G401.6 (cell line): Measurements from ENCODE around the gene ADH4.
"Not testable (repeated sequence)": the region's sequence is repeated elsewhere in the genome, so short reads cannot be mapped to it uniquely, and the experiment has no call there.

Experiments used
- FAIRE-seq: peaks from 2 replicates; lab custom pipeline; 2012; peaks lifted over from hg19 to GRCh38; lab: Jason Lieb, UNC

ADH4 gene

DNA sequence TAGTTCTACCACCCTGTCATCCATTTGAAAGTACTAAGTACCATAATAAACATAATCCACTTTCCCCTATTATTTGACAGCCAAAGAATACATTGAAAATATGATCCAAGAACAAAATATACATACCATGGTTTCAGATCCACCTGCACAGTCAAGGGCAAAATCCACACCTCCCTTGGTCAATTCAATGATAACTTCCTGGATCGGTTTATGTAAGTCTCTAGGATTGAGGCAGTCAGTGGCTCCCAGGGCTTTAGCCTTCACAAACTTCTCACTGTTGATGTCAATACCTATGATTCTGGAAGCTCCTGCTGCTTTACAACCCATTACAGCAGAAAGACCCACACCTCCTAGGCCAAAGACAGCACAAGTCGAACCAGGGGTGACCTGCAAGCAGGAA is 12.7 kb downstream of the ADH4 start:
- no peak for FAIRE-seq

DNA sequence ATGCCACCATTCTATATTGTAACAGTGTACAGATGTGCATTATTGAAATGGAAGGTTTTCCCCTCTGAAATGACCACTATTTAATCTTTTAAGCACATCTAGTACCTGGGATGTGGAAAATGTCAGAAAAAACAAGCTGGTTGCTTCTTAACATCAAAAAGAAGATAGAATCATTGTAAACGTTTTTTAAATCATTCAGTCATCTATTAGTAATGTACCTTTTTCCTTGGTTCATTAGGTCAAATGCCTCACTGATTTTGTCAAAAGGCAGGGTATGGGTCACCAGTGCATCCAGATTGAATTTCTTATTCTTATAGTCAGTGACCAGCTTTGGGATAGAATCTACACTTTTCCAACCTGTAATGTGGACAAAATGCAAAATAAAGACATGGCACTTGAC is 17.7 kb downstream of the ADH4 start:
- no peak for FAIRE-seq

DNA sequence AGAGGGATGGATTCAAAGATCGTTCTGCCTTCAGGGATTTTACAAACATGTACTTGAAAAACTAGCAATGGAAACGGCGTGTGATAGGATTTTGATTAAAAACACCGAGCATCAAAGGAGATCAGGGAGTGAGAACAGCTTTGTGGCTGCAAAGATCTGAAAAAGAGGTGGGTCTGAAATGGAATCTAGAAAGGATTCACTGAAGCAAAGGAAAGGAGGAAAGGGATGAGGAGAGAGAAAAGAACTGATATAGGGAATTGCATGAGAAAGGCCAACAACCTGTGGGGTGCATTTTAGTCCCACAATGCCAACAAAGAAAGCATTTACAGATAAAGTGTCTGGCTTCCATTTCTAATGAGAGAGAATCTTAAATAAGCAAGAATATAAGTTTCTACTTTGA is 23.1 kb downstream of the ADH4 start:
- FAIRE-seq: no peak

DNA sequence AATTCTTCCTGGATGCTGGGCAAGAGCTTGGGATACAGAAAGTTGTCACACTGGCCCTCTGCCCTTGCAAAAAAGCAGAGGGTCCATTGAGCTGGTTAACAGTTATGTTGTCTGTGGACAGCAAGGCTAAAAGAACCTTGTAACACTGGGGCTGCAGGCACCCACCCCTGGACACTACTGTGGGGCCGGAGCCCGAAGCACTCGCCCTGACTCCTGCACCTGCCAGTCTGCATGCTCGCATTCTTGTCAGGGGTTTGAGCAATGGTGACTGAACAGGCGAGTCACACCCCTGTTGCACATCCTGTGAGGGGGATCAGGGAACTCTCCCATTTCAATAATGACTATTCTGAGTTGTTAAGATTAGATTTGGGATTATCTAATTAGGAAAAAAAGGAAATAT is 23.6 kb downstream of the ADH4 start:
- FAIRE-seq: no peak

DNA sequence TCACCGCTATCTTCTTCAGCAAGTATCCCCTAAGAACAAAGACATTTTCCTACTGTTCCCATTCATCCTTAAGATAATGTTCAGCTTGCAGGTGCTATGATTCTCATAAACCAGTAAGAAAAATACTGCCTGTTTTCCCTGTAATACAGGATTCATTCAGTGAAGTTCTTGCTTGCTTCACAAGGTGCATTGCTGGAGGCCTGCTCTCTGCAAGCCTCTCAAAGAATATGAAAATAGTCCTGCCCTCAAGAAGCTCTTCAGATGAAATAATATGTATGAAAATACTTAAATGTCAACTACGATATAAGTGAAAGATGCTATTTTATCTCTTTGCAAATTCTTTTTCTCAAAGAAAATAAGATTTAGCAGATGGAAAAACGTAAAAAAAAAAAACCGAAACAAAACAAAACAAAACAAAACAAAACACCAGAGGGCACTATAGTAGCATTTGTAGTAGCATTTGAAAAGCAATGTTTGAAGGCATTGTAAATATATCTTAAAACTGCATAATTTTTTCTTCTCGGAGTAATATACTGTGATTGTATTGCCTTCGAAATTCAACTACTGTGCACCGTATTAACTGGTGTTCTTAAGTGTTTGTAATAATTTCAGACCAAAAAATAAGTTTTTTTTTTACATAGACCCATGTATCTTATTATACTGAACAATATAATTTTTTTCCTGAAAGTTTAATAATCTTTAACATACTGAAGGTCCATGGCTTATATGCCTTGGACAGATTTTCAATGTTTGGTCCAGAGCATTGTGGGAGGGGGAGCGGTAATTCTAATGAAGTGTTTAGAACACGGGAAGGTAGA is 26.0 kb downstream of the ADH4 start:
- peak; percentile 95 for FAIRE-seq

DNA sequence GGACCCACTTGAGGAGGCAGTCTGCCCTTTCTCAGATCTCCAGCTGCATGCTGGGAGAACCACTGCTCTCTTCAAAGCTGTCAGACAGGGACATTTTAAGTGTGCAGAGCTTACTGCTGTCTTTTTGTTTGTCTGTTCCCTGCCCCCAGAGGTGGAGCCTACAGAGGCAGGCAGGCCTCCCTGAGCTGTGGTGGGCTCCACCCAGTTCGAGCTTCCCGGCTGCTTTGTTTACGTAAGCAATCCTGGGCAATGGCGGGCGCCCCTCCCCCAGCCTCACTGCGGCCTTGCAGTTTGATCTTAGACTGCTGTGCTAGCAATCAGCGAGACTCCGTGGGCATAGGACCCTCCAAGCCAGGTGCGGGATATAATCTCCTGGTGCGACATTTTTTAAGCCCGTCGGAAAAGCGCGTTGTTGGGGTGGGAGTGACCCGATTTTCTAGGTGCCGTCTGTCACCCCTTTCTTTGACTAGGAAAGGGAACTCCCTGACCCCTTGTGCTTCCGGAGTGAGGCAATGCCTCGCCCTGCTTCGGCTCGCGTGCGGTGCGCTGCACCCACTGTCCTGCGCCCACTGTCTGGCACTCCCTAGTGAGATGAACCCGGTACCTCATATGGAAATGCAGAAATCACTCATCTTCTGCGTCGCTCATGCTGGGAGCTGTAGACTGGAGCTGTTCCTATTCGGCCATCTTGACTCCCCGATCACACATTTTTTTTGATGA is 26.8 kb downstream of the ADH4 start:
- FAIRE-seq: not testable (repeated sequence)

DNA sequence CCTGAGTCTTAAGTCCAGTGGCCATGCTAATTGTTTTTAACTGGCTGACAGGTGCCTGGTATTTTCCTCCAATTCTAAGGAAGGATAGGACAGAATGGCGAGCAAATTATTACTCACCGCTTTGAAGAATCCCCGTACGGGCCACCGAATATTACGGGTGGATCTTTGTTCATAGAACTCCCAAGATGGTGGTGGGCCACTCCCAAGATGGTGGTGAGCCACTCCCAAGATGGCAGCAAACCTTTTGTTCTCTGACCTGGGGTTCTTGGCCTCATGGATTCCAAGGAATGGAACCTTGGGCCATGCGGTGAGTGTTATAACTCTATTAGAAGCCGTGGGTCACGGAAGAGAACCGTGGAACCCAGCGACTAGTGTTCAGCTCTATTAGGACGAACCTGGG is 34.8 kb downstream of the ADH4 start:
- FAIRE-seq: not testable (repeated sequence)

DNA sequence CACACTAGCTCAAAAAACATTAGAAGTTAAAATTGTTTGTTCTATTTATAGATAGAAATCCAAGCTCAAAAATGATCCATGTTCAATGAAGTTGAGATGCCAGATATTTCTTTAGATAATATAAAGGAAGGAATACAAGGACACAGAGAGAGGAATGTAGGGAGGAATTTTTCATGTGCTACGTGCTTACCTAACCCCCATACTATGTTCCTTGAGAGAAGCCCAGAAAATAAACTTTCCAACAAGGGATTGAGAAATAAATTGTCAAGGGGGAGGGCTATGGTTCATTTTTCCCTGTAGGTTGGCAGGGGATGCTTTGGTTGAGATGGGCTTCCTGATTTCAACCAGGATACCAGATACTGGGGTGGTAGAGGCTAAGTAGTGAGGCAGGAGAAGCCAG is 39.9 kb downstream of the ADH4 start:
- no peak for FAIRE-seq

DNA sequence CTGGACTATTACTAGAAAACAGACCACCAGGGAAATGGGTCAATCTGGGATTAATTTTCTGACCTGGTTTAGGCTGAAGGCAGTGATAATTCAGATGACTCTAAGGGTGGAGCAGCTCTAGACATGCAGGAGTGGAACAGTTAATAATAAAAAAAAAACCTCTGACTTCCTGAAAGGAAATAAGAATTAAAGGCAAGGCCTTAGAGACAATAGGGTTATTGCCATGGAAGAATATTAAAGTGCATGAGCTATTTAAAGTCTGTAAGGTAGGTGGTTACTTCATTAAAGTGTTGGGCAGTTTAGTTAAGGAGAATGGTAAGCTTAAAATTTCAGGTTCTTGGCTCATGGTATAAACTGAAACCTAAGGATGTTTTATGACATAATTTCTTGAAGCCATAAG is 40.9 kb downstream of the ADH4 start:
- no peak for FAIRE-seq

DNA sequence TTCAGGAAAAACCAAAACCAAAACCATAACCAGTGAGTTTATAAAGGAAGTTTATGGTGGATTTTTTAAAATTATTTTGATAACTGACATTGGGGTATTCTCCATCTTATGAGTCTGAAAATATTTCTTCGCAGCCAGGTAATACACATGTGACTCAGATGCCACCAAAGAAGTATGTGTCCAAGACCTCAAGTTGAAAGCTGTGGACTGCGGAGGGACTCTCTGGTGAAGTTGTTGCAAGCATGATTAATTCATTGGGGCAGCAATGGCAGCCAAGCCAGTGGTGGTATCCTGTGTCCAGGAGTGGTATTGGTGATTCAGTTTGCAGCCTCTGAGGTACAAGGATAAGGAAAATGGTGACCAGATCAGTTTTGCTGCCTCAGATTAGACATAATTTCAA is 41.5 kb downstream of the ADH4 start:
- FAIRE-seq: no peak

DNA sequence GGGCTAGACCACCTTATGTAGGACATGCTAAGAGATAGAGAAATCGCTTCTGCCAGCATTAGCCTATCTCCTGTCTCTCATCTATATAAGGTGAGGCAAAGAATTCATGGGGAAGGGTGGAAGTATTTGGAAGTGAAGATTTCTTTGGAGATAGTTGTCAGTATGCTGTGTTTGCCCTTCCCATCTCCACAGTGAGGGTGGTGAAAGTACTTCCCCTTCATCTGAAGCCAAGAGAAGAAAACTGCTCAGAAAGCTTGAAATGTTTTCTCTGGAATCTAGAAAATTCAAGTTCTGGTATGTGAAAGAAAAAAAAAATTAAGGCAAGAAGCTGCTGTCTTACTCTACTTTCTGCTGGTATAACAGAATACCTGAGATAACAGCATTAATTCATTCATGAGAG is 43.2 kb downstream of the ADH4 start:
- FAIRE-seq: no peak

DNA sequence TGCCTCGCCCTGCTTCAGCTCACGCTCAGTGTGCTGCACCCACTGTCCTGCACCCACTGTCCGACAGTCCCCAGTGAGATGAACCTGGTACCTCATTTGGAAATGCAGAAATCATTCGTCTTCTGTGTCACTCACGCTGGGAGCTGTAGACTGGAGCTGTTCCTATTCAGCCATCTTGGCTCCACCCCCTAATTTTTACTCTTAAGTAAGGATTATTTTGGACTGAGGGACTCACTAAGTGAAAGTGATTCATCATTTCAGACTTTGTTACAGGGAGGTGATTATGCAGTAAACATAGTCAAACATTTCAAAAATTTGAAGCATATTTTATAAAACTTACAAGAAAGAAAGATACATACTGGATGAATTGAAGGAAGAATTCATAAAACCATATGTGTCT is 44.3 kb downstream of the ADH4 start:
- not testable (repeated sequence) for FAIRE-seq

DNA sequence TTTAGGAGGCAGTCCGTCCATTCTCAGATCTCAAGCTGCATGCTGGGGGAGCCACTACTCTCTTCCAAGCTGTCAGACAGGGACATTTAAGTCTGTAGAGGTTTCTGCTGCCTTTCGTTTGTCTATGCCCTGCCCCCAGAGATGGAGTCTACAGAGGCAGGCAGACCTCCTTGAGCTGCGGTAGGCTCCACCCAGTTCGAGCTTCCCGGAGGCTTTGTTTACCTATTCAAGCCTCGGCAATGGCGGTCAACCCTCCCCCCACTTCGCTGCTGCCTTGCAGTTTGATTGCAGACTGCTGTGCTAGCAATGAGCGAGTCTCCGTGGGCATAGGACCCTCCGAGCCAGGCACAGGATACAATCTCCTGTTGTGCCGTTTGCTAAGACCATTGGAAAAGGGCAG is 44.8 kb downstream of the ADH4 start:
- FAIRE-seq: no peak

DNA sequence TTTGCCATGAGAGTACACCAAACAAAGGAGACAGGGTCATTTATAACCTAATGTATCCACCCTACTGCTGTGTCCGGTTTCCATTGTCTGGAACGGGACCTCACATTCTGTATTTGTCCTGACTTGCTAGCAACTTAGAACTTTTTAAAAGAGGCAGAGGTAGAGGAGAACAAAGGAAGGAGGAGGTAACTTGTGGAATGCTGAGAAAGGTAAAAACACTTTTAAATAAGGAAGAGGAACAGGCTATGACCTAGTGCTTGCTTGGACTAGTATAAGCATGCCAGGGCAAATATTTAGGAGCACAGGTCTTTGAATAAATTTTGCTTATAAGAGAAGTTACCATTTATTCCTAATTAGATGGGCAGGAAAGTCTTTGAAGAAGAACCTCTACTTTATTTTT is 52.3 kb downstream of the ADH4 start:
- FAIRE-seq: not testable (repeated sequence)

DNA sequence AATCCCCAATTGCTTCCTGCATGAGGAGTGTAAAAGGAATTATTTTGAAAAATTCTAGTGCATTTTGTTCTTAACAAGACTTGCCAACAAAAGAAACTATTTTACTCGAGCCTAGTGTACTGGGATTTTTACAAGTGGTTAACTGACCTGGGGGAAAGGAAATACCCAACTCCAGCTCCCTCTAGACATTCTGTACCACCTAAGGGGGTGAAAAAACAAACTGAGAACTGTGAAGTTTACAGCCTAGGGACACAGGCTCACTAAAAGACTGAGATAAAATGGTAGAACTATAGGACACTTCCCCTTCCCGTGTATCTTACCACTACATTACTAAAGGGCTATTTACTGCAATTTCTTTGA is 52.9 kb downstream of the ADH4 start:
- FAIRE-seq: no peak

DNA sequence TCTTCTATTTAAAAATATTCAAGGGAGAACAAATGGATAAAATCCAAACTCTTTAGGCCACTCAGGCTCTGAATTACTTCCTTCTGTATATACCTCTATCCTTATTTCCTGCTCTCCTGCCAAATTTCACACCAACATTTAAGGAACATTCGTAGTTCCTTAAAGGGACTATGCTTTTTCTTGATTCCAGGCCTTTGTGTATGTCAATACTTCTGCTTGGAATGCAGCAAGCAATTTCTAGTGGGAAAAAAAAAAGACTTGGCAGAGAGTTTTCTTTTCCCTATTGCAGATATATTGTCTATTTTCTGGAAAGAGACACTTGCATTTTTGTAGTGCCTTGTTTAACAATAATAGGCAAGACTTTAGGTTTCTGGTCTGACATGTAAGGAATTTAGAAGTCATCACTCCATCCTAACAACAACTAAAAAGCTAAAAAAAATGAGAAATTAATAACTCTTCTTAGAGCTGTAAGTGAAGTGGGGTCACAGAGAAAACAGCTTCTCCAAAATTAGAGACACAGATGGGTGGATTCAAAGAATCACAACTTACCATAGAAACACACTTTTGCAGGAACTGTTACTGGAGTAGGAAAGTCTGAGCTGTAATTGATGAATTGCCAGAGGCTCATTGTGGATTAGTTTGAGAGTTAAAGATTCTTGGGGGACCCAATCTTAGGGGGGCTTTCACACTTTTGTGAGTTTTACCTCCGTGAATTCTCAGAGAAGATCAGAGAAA is 53.4 kb downstream of the ADH4 start:
- FAIRE-seq: no peak

DNA sequence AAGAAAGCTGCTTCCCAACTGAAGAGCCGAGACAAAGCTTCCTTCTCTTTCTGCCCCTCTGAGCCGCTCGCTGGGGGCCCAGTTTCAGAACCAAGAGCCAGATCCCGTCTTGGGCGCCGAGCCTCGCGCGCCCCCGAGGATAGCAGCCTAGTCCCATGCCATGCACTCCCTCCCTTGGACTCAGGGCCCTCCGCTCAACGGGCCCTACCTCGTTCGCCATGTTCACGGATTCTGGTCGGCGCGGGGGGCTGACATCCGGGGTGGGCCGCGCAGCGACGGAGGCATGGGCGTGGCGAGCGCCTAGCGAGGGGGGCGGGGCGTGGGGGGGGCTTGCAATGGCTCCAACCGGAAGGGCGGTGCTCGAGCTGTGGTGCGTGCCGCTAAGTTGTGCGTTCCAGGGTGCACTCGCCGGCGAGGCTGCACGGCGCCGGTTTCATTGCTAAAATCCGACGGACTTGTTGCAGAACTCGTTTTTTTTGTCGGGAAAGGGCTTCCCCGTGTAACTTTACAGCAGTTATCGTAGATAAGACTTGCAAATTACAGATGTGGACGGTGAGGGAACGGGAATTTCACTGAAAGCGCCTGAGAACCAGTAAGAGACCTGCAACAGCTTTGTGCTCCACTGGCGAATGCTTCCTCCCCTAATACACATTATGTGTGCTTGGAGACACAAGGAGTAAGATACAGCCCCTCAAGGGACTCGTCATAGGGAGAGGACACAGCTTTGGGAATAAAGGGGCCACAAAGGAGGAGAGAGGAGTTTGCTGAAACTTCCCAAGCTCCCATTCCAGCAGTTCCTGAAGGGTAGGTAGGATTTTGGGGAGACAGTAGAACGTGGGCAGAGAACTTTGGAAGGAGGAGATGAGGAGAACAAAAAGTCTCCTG is 55.4 kb downstream of the ADH4 start, which contains the start of gene ADH5:
ADH5 (minus strand) TSS at position 308 of the 885 bp plus-strand sequence; CDS start at position 220, 88 bp downstream.
- FAIRE-seq: no peak

DNA sequence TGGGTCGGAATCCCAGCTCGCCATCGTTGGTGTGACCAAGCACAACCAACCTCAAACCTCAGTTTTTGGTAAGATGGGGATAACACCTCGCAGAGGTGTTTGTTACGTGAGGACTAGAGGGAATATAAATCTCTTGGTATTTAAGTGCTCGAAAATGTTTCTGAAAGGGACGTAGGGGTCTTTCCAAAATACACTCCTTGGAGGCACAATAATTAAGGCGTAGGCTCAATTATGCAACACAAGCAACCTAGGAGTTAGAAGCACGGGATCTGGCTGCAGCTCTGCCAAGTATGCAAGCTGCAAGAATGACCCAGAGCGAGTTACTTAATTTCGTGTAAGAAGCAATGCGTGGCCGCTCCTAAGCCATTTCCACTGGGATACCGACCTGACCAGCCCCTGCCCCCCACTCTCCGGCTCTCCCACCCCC is 56.1 kb downstream of the ADH4 start:
- no peak for FAIRE-seq

DNA sequence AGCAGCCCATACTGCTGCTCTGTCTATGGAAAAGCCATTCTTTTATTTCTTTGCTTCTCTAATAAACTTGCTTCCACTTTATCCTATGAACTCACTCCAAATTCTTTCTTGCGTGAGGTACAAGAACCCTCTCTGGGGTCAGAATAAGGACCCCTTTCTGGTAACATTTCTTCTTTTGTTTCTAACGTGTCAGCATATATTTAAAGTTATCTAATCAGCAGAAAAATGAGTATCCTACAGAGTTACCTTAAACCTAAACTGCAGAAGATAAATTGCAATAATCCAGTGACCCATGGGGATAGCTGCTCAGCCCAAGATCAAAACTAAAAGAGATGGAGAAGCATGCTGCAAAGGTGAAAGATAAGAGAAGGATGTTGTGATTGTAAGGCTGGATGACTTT is 59.5 kb downstream of the ADH4 start:
- no peak for FAIRE-seq

DNA sequence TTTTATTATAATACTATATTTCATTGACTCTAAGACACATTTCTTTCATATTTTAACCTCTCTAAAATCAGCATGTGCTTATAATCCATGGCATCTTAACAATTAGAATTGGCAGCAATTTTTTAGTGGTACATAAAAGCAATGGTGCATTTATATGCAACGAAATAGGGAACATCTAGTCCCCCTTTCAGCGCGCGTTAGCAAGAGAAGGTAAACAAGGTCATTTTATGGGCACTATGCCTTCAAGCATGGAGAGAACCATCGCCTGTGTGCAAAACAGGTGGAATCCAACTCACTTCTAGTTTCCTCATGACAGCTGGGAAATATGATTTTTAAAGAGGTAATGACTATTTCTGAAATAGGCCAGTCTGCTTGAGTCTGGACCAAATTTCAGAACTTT is 61.9 kb downstream of the ADH4 start:
- FAIRE-seq: no peak

DNA sequence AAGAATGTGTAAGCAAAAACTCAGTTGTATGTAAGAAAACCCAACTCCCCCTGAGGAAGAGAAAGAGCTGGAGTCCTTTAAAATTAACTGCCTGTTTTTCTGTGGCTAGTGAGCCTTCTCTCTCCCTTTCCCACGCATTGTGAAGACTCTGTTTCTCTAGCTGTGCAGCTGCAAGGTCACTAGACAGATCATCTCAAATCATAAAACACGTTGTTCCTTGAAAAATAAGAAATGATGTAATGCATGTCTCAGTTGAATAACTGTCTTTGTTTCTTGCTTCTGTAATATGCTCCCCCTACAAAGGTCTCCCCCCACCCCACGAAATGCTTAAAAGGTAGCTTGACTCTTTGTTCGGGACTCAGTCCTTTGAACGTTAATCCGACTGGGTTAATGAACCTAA is 63.2 kb downstream of the ADH4 start:
- FAIRE-seq: not testable (repeated sequence)
